GM18867 (cell line): ENCODE results near the gene DUSP22.
"Not testable (repeated sequence)": the region's sequence is repeated elsewhere in the genome, so short reads cannot be mapped to it uniquely, and the experiment has no call there.

ENCODE experiments used
- ATAC-seq: cut with Tn5 transposase; IDR thresholded peaks from one replicate; pipeline ENCODE4 v1.9.1; 2021; ENCODE audit warnings: mild to moderate bottlenecking, moderate library complexity; ENCODE audit not compliant: unreplicated experiment

The DUSP22 gene

DNA sequence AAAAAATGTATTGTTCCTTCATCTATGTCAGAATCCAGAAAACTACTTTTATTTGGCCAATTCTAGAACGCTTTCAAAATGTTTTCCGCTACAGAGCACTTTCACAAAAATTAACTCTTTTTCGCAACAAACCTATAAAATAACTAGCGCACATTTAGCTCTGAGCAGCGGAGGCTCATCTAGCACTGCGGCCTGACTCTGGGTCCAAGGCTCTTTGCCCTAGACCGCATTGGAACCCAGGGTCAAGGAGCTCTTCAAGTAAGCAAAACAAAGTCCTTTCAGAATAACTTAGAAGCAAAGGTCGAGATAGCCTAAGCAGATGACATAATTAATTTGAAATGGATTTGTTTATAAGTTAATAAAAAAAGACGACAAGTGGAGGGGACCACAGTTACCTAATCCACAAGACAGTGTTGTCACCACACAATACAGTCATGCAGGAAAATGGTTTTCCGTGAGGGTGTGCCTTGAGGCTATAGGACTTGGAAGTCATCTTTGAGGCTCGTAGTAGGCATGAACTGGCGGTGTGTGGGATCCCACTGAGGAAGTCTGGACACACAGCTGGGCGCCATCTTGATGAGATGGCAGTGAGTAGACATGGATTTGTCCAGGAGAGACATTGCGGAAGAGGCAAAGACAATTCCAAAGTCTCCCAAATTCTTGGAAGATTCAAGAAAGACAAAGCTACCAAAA is 70.1 kb downstream of the DUSP22 start:
- no peak for ATAC-seq

DNA sequence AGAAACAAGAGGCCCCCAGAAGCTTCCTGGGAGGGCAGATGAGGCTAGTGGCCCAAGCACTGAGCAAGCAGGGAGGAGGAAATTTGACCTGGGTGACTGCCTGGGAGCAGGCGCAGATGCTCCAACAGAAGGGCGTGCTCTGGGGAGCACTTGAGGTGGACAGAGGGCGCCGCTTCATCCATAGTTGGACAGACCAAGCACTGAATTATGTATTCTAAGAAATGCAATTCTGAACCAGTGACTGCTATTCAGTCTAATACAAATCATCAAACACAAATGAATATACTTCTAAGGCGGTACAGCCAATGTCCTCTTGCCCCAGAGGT is 70.6 kb downstream of the DUSP22 start:
- ATAC-seq: no peak

DNA sequence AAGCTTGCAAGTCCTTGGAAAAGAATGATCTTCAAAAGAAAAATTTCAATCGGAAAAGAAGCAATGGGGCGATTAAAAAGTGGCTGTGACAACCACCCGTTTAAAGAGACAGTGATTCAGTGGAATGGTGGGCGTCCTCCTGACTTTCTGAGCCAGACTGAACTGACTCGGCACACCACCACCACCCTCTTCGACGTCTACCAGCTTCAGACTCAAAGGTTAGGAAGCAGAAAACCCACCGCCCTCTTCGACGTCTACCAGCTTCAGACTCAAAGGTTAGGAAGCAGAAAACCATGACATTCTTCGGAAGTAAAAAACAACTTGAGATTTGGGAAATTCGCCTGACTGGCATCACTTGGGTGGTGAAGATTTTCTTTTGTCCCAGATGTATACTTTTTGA is 71.0 kb downstream of the DUSP22 start:
- ATAC-seq: no peak

DNA sequence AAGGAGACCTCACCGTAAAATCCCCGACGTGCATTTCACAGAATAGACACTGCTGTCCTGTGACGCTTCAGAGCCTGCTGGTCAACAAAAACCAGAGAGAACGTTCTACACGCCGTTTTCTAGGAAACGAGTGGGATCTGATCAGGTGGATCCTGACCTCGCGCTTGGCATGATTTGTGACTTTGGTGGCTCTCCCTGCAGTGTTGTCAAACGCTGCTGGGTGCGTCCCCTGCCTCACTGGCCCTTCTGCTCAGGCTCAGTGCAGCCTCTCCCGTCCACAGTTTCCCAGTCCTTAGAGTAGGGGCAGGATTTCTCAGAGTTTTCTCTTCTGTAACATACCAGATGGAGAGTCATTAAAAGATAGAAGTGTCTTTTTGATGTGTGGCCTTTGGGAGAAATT is 71.6 kb downstream of the DUSP22 start:
- no peak for ATAC-seq

DNA sequence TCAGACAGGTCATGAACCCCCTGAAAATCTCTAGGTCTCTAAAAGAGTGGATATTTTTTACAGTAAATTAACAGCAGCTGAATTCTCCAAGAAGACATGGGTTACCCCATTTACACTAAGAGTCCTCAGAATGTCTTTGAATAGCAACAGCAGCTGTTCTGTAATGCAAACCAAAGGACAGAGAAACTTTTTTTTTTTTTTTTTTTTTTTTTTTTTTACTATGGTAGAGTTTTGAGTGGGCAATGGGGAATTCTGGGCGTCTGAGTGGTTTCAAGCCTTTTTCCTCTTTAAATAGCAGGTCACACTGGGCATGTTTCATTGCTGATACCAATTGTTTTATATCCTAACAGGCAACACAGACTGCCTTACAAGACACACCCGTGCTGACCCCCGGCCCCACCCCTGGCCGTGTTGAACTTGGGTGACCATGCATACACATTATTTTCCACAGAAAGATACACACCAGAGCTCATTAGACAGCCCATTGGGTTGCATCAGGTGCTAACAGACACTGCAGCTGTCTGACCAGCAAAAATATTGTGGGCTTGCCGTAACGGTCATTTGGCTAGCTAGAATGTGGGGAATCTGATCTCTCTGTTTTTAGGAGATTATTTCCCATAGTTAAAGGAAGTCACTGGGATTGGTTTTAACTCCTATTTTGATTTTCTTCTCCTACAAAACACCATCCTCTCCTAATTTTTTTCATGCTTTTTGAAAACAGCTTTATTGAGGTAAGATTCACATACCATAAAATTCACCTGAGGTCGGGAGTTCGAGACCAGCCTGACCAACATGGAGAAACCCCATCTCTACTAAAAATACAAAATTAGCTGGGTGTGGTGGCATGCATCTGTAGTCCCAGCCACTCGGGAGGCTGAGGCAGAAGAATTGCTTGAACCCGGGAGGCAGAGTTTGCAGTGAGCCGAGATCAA is 72.6 kb downstream of the DUSP22 start:
- no peak for ATAC-seq

DNA sequence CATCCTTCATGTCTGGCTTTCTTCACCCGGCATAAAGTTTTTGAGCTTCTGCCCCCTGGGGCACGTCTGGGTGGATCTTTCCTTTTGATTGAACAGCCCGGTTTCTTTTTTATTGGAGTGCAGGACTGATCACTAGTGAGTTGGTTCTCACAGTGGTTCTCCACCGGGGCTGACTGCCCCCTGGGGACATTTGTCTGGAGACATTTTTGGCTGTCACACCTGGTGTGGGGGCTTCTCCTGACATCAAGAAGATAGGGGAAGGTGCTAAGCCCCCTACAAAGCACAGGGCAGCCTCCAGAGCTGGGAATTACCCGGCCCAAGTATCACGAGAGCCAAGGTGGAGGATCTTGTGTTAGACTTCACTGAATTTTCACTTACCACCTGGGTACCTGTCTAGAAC is 73.5 kb downstream of the DUSP22 start:
- ATAC-seq: no peak

DNA sequence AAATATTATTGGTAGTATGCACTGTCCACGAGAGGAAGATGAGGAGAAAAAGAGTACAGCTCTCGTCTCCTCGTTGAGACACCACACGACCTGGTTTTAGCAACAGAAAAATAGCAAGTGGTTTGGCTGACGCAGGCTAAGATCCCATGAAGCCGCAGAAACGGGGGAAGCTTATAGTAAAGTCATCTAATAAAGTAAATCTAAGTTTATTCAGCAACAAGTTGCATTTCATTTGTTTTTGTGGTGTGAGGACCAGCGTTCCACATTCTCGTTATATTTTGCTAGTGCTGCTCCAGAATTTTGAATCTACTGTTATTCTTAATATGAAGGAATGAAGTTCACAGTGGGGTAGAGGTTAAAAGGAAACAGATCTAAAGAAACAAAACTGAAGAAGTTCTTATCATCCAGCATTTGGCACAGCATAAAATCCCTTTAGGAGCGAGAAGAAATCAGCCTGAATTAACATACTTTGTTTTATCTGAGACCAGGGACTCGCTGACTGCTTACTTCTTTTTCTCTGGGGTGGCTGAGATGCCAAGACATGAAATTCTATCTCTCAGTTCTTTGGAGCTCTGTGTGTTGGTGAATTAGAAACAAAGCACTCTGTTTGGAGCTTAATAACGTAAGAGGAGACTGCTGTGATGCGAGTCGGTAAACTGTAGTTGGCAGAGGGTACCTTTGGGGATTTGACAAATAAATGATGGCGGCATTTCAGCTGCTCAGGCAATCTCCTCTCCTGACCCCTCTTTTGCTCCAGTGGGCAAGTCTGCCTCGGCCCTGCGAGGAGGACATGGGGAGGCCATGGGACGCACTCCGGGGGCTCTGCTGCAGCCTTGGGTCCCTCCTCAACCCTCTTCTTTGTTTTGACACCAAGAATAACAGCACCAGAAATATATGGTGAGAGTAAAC is 74.4 kb downstream of the DUSP22 start:
- no peak for ATAC-seq

DNA sequence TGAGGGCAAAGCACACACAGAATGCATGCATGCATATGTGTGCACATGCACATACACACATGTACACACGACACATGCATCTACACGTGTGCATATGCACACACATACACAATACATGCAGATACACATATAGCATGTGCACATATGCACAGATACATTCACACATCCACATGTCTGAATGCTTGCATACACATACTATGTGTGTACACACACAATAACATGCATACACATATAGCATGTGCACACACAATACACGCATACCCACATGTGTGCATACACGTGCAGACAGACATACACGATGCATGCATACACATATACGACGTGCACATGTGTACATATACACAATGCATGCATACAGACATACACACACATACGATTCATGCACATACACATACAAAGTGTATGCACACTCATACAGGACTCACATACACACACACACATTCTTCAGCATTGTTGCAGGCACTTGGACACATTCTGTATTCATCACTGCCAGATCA is 75.1 kb downstream of the DUSP22 start:
- no peak for ATAC-seq

DNA sequence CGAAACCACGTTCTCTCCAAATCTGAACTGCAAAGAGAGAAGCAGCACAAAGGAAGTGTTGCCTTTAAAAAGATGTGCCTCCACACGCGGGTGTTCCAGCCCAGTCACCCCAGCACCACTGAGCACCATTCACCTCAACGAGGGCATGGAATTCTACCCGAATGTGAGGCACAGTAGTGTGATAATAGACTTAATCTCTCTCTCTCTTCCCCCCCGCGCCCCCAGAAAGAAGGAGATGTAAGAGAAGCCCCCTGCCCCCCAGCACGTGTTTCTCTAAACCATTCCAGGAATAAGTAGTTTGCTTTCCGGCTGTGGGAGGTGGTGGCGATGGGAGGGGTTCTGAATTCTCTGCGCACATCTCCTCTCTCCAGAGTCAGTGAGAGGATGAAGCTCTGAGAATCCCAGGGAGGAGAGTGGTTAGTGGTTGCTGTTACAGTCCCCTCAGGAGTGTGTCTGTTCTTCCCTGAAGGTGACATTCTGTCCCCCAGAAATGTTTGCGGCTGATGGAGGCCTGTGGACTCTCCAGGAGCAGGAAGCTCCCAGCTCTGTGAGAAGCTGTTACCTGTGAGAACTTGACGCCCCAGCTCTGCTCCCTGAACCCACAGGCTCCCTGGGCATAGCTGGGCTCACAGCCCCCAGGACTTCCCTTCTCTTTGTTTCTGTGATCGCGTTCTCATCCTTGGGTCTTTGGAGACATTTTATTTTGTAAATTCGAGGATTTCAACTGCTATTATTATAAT is 75.8 kb downstream of the DUSP22 start:
- no peak for ATAC-seq

DNA sequence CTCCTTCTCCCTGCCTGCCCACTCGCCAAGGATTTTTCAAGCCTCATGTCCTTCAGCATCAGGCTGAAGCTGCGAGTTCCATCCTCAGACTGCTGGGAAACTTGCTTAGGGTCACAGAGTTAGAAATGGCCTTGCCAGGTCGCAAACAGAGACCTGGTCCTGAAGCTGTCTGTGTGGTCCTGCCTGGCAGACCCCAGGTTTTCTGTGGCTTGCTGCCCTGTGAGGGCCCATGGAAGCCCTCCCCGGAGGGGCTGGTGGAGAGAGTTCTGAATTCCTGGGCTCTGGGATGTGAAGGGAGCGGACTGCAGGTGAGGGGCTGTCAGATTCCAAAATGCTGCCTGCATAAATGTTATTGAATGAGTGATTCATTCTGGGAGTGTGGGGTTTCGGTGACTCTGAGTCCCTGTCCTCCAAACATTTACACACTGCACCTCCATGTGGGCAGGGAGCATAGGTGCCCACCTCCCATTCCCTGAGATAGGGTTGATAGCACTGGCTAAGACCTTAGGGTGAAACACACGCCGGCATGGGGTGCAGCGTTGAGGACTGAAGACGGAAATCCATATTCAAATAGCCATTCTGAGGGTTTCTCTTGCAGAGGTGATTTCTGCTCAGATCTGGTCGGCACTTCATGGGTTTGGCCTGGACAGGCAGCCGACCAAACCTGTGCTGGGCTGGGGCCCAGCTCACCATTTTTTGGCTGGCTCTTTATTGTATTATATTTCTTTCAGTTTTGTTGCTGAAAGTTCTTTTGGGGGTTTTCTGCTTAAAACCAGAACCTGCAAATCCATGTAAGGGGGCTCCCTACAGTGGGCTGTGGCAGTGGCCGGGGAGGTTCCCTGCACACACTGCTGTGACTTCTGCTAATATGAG is 77.5 kb downstream of the DUSP22 start:
- ATAC-seq: no peak

DNA sequence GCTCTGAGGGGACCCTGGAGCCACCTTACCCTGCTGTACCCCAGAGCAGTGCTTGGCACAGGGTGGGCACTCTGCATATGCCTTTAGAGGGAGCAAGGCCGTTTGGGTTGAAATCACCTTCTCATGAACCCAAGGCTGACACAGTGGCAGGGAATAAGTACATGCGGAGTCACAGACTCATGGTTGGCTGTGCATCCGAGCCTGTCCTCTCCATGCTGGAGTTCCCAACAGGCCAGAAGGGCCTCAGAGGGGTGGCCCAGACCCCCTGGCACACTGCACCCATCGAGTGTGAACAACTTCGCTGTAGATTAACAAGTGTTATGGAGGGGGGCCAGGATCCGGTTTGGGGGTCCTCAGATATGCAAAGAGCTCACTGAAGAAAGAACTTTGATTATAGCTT is 78.3 kb downstream of the DUSP22 start:
- no peak for ATAC-seq

DNA sequence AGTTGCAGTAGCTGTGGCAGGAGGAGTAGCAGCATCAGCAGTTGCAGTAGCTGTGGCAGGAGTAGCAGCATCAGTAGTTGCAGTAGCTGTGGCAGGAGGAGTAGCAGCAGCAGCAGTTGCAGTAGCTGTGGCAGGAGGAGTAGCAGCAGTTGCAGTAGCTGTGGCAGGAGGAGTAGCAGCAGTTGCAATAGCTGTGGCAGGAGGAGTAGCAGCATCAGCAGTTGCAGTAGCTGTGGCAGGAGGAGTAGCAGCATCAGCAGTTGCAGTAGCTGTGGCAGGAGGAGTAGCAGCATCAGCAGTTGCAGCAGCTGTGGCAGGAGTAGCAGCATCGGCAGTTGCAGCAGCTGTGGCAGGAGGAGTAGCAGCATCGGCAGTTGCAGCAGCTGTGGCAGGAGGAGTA is 79.6 kb downstream of the DUSP22 start:
- not testable (repeated sequence) for ATAC-seq

DNA sequence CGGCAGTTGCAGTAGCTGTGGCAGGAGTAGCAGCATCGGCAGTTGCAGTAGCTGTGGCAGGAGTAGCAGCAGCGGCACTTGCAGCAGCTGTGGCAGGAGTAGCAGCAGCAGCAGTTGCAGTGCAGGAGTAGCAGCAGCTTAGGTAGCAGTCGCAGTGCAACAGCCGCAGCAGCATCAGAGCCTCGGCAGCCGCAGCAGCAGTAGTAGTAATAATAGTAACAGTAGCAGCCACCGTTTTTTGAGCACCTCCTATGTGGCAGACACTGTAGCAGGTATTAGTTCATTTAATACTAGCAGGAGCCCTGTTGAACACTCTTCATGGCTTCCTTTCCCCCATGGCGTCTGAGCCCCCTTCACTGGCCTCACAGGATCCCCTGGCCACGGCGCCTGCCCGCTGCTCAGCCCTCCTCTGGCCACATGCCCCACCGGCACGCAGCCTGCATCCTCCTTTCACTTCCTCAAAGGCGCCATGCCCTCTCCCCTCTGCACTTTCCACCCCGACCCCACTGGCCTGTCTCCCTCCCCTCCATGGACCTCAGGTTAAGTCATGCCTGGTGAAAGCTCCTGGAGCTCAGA is 80.1 kb downstream of the DUSP22 start:
- ATAC-seq: no peak

DNA sequence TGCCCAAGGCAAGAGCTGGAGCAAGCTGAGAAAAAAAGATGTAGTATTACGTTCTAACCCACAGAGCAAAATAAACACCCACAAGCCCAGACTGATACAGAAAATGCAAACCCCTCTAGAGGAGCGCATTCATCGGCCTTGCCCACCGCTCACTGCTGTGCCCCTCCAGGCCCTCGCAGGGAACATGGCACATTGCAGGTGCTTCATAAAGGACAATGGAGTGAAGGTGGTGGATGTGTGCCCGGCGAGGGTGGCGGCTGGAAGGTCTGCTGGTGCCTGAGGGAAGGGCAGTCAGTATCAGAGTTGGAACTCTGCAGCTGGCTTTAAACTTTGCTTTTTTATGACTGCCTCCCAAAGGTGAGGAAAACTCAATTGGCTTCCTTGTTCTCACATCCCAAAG is 80.7 kb downstream of the DUSP22 start:
- no peak for ATAC-seq

DNA sequence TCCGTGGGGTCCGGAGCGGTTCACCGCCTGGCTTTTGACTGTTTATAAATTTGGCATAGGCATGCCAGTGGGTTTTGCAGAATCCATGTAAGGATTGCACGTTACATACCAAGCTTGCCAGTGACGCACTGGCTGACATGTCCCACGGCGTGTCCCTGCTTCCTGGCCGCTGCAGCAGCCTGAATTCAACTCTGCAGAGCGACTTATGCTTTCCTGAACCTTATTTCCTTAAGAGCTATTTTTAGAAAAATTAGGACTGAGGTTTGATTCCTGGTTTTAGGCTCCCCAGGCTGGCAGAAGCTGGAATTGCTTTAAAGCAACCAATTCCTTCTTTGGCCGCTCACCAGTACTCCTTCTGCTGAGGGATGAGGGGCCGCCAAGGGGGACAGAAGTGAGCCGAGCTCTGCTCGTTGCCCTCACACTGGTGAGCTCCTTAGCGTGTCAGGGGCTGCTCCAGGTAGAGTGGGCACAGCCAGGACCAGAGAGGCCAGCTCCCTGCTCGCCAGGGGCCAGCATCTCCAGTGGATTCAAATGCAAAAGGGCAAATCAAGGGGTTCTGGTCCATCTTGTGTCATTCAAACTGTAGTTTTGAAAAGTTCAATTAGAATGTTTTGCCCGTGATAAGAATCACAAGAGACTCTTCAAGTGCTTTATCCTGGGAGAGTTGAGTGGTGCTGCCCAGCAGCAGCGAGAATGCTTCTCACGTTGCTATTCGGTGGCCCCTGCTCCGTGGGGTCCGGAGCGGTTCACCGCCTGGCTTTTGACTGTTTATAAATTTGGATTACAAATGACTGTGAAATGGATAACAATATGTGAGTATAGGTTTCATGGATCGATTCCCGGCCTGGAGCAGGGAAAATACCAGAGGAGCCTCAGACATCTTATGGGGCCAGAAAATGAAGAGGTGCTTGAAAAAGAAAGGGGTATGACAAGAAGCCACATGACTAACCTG is 81.8 kb downstream of the DUSP22 start:
- ATAC-seq: no peak

DNA sequence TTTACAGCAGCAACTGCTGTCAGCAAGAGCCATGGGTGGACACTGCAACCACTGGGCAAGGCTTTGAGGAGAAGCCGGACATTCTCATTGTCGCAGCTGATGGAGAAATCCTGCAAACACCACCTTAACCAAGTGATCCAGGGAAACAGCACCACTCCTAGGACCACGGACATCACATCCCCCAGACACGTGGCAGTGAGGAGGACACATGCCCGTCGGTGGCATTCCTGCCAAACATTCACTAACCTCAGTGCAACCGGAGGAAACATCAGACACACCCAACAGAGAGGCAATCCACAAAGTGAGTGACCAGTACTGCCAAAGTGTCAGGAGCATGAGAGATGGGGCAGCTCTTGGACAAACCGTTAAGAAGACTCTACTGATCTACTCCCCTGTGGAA is 82.7 kb downstream of the DUSP22 start:
- ATAC-seq: no peak

DNA sequence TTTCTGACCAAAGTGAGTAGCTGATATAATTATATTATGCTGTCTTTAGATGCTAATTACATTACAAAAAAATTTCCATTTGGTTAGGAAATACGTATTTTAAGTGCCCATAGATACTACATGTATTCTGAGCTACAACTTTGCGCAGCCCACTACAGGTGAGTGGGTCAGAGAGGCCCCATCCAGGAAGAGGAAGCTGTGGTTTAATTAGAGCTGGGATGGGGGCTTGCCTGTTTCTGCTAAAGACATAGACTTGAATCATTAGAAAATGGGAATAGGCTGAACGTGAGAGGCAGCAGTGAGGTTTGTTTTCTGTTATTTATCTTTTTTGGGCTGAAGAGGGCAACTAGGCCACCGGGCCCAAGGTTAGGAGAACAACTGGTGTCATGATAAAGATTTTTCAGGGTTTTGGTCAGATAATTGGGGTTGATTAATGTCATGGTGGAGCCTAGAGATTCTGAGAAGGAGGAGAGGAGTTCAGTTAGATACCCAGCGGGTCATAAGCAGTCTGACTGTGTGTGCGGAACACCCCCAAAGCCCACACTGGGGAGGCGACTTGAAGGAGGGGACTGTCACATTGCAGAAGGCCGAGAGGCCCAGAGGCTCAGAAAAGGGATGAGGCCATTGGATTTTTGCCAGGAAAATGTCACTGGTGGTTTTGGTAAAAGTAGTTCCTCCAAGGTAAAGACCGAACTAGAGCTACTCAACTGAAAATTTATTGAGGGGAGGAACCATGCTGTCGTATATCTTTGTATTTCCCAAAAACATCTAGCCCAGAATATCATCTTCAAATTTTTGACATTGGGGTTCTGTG is 84.7 kb downstream of the DUSP22 start:
- no peak for ATAC-seq
